Uterus (tissue), 2 donors: ENCODE data around the gene TCP11L1.

Source experiments
- CTCF ChIP-seq, 4 experiments: fragments of 200-600 bp in 2 of 4; fragments of 450-650 bp in 2 of 4; sonication (generic) in 2 of 4; IDR thresholded peaks; one replicate each; pipeline ENCODE4 v1.5.1; 2016 to 2019; ENCODE audit warnings: antibody characterized with exemption in 4 of 4, mild to moderate bottlenecking in 2 of 4, moderate library complexity in 1 of 4
- POLR2A ChIP-seq, 2 donors: fragments of 450-650 bp; IDR thresholded peaks; one replicate each; pipeline ENCODE4 v1.6.1; 2016; ENCODE audit warnings: antibody characterized with exemption in 2 of 2, mild to moderate bottlenecking in 1 of 2, moderate library complexity in 1 of 2

- TF ChIP-seq CTCF (IDR thresholded peaks at IDR 0.05) (no peak), POLR2A (IDR thresholded peaks at IDR 0.05) (no peak)
These were observed 14.0 kb upstream of the TCP11L1 start for GRCh38 chr11:33025339-33025722.
